ENCODE data around the gene LRP2. TPM values are rescaled to one million over a fixed set of nuclear protein-coding genes. Genes with fewer than 3 reads are reported as not detected.

The LRP2 gene
- total and polyA plus RNA-seq, 8 donors, result under 0.01 to 0.92 (median 0.28) TPM; not detected in 3

DNA sequence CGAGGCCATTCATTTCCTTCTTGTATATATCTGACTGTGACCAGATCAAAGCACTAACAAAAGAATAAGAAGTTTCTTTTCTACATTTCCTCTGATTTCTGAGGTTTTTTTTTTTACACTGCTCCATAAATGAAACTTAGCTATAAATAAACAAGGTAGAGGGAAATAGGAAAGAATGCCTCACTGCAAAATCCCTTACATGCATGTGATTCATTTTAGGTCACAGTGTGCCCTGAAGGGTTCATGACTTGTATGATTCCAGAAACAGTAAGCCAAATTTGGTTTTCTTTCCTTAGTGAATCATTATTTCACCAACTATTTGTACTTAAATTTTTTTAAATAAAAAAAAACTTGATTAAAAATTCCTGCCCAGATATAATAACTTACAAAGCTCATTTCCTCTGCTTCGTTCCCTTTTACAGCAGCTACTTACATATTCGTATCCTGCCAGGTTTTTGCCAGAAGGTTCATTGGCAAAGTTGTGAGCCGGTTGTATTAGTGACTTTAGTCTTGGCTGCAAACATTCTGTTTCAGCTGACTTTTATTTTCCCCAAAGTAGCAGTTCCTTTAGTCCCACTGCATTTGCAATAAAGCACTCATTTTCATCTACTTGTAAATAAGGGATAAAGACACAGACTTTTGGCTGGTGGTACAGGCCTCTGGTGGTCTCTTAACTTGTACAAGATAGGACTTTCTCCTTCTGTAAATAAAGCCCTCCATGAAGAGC, 58.6 kb downstream of the LRP2 start:
- Histone ChIP-seq H3K36me3 (no peaks in the 10 kb centered on the region), H3K27me3 (no peaks in the 10 kb centered on the region), H3K4me3 (no peak overlapping the region), H3K27ac (no peak overlapping the region), H3K9me3 (peaks cover 0 to 4% (median 2%) of the 10 kb centered on the region in 4 donors), H3K4me1 (no peaks in the 10 kb centered on the region)
- intact Hi-C loops (cut with DNase I; ENCODE audit: low total_unique reads), result no loop called here
- WGBS, 5 donors, result 27 to 52% (median 42%) methylated on average over 4 of the region's 4 CpGs
- no peak for DNase-seq
- TF ChIP-seq POLR2AphosphoS5 (IDR thresholded peaks at IDR 0.05), result no peak
- no peak for TF ChIP-seq EP300 (IDR thresholded peaks at IDR 0.05)
- TF ChIP-seq, protein P1, sequence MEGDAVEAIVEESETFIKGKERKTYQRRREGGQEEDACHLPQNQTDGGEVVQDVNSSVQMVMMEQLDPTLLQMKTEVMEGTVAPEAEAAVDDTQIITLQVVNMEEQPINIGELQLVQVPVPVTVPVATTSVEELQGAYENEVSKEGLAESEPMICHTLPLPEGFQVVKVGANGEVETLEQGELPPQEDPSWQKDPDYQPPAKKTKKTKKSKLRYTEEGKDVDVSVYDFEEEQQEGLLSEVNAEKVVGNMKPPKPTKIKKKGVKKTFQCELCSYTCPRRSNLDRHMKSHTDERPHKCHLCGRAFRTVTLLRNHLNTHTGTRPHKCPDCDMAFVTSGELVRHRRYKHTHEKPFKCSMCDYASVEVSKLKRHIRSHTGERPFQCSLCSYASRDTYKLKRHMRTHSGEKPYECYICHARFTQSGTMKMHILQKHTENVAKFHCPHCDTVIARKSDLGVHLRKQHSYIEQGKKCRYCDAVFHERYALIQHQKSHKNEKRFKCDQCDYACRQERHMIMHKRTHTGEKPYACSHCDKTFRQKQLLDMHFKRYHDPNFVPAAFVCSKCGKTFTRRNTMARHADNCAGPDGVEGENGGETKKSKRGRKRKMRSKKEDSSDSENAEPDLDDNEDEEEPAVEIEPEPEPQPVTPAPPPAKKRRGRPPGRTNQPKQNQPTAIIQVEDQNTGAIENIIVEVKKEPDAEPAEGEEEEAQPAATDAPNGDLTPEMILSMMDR (IDR thresholded peaks at IDR 0.05), result no peak
- no peak for TF ChIP-seq POLR2A (IDR thresholded peaks at IDR 0.05)

DNA sequence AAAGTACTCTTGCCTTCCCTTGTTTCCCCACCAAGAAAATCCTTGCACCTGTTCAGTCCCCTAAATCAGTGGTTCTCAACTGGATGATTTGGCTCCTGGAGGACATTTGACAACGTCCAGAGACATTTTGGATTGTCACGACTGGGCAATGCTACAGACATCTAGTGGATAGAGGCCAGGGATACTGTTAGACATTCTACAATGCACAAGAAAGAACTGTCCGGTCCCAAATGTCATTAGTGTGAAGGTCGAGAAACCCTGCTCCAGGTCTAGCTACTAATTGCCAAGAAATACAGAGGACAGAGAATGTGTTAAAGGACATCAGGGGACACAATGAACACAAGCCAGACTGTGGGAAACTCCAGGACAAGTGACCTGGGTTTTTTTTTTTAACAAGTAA, 60.0 kb downstream of the LRP2 start:
- intact Hi-C loops (cut with DNase I; ENCODE audit: low total_unique reads), result no loop called here
- Histone ChIP-seq H3K27ac (no peak overlapping the region), H3K36me3 (no peaks in the 10 kb centered on the region), H3K27me3 (no peaks in the 10 kb centered on the region), H3K4me3 (no peak overlapping the region), H3K4me1 (no peaks in the 10 kb centered on the region), H3K9me3 (no peaks in the 10 kb centered on the region)
- WGBS, 5 donors, result 47 to 87% (median 67%) methylated on average over 4 of the region's 4 CpGs
- TF ChIP-seq, protein P1 (IDR thresholded peaks at IDR 0.05), result no peak
- TF ChIP-seq POLR2A (IDR thresholded peaks at IDR 0.05) (no peak), EP300 (IDR thresholded peaks at IDR 0.05) (no peak), POLR2AphosphoS5 (IDR thresholded peaks at IDR 0.05) (no peak)
- DNase-seq, result no peak

DNA sequence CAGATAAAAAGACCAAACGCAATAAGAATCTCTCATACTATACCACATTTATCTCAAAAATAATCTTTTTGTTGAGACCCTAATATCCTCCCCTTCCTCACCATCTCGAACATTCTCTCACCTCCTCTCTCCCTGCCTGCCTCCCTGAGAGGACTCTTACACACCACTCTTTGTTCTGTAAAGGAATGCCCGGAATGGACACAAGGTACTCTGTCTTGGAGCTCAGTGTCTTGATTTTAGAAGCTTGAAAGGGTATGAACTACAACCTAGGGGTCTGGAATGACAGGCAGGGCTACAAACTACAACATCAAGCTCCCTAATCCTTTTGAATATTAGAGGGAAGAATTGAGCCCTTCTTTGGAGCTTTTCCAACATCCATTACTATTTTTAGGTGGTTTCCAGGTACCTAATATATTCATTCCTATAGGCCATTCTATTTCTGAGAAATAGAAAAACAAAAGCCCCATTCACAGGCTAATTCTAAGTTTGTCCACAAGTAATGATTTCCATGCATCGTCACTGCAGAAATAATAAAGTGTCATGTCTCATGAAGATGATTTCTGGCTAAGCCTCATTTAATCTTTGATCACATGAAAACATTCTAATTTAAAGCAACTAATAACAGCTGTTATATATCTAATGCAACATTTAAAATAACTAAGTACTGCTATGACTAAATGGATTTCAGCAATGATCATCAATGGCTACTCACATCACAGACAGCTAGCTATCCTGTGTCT, 60.6 kb downstream of the LRP2 start:
- TF ChIP-seq, protein P1 (IDR thresholded peaks at IDR 0.05), result no peak
- TF ChIP-seq EP300 (IDR thresholded peaks at IDR 0.05), result no peak
- no peak for TF ChIP-seq POLR2A (IDR thresholded peaks at IDR 0.05)
- no peak for TF ChIP-seq POLR2AphosphoS5 (IDR thresholded peaks at IDR 0.05)
- Histone ChIP-seq H3K4me1 (no peaks in the 10 kb centered on the region), H3K36me3 (no peaks in the 10 kb centered on the region), H3K27me3 (no peaks in the 10 kb centered on the region), H3K4me3 (no peak overlapping the region), H3K27ac (no peak overlapping the region), H3K9me3 (no peaks in the 10 kb centered on the region)
- 55 to 73% (median 65%) methylated on average over 4 of the region's 4 CpGs for WGBS, 5 donors
- intact Hi-C loops (cut with DNase I; ENCODE audit: low total_unique reads), result no loop called here
- no peak for DNase-seq

DNA sequence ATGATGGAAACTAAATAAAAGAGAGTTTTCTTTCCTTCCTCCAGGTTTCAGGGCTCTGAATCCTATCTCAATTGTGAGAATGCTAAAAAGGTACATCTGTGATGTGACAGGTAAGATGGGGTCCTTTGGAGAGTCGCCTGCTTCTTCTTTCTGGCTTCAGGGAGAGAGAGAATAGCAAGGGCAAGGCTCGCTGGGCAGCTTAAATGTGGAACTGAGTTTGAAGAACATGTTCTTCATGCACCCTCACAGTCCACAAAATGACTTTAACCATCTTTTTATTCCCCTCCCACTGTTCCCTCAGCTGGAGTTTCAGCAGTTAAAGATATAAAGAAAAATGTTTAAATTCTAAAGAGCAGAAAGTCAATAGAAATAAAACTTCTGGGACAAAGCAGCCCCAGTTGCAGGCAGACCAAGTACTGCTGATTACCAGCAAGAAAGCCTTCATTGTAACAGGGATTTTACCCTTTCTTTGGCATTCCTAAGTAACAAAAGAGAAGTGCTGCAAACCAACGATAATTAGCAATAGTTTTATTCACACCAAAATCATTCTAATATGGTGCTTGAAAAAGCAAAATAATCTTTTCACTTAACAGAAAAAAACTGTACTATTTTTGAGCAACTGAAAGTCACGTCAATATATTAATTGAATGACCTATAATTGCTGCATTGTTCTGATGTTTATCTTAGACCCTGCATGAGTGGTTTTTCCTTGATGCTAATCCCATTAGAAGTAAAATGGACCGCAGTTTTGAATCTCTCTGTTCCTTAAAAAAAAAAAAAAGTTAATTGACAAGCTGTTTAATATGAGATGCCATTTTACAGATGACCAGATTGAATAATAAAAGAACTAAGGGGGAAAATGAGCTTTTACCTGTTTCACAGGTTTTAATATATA, 61.5 kb downstream of the LRP2 start:
- no peak overlapping the region for H3K27ac ChIP-seq
- intact Hi-C loops (cut with DNase I; ENCODE audit: low total_unique reads), result no loop called here
- DNase-seq, result no peak
- H3K36me3 ChIP-seq, result no peaks in the 10 kb centered on the region
- H3K4me3 ChIP-seq, result no peak overlapping the region
- no peaks in the 10 kb centered on the region for H3K4me1 ChIP-seq
- no peaks in the 10 kb centered on the region for H3K27me3 ChIP-seq
- 25 to 35% (median 31%) methylated on average over 5 of the region's 5 CpGs for WGBS, 5 donors
- no peak for TF ChIP-seq POLR2A (IDR thresholded peaks at IDR 0.05)
- no peak for TF ChIP-seq POLR2AphosphoS5 (IDR thresholded peaks at IDR 0.05)
- TF ChIP-seq, protein P1 (IDR thresholded peaks at IDR 0.05), result no peak
- TF ChIP-seq EP300 (IDR thresholded peaks at IDR 0.05), result no peak
- H3K9me3 ChIP-seq, result no peaks in the 10 kb centered on the region

Measured in stomach (tissue), 9 donors.